AG08396 (cell line): Measurements from ENCODE around the gene NR3C1.
"Not testable (repeated sequence)": the region's sequence is repeated elsewhere in the genome, so short reads cannot be mapped to it uniquely, and the experiment has no call there.

Experiments
- DNase-seq: peaks from one replicate; pipeline ENCODE4 v3.0.0; 2012; ENCODE audit warnings: low spot score, mixed read lengths

NR3C1 gene

GRCh38 chr5:143337946-143338345 is 65.5 kb downstream of the NR3C1 start:
- DNase-seq = no peak

- no peak for DNase-seq
Measured at GRCh38 chr5:143336485-143336884, 67.0 kb downstream of the NR3C1 start.

GRCh38 chr5:143334903-143335302 is 68.6 kb downstream of the NR3C1 start:
- no peak for DNase-seq

DNA sequence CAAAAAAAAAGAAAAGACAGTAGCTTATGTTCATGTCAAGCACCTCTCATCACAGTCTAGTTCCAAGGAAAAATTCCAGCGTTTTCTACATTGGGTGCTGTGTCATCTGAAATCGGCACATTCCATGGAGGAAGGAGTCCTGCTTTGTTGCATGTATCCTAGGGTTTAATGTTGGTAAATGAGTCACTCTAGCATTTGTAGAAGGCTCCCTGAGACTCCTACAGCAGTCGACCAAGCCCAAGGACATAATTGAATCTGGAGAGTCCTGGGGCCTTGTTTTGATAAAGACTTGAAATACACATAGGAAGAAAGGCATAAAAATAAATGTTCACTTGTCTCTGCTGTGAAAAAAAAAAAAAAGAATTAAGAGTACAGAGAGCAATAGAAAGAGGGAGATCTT is 69.1 kb downstream of the NR3C1 start:
- not testable (repeated sequence) for DNase-seq

- DNase-seq = no peak
Measured at GRCh38 chr5:143331956-143332355, 71.5 kb downstream of the NR3C1 start.

DNA sequence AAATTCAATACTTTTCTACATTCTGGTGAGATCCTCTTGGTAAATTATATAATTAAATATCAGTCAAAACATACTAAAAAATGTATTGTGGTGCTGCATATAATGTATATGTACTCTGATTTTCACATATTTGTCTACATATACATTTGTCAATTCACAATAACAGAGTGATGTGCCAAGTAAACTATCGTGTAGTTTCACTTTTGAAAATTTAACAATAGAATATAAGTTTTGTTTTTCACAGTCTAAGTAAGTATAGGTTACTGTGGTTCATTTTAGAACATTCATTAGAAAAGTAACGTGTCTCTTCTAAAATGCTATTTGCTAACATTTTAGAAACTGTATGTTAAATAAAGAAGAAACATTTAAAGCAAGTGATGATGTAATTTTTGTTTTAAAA is 73.6 kb downstream of the NR3C1 start:
- DNase-seq = no peak

- no peak for DNase-seq
Measured at GRCh38 chr5:143328589-143329220, 74.8 kb downstream of the NR3C1 start.

- not testable (repeated sequence) for DNase-seq
Measured at GRCh38 chr5:143325086-143325485, 78.4 kb downstream of the NR3C1 start.

DNA sequence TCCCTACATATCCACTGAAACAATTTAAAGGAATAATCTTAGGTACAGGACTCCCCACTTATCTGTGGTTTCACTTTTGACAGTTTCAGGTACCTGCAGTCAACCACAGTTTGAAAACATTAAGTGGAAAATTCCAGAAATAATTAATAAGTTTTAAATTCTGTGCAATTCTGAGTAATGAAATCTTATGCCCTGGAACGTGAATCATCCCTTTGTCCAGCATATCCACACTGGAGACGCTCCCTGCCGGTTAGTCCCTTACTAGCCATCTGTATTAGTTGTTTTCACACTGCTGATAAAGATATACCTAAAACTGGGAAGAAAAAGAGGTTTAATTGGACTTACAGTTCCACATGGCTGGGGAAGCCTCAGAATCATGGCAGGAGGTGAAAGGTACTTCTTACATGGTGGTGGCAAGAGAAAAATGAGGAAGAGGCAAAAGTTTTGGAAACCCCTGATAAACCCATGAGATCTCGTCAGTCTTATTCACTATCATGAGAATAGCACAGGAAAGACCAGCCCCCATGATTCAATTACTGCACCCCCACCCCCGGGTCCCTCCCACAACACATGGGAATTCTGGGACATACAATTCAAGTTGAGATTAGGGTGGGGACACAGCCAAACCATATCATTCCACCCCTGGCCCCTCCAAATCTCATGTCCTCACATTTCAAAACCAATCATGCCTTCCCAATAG is 80.4 kb downstream of the NR3C1 start:
- not testable (repeated sequence) for DNase-seq

- no peak for DNase-seq
Measured at GRCh38 chr5:143322176-143322575, 81.3 kb downstream of the NR3C1 start.

GRCh38 chr5:143319437-143320227 is 83.9 kb downstream of the NR3C1 start:
- no peak for DNase-seq

DNA sequence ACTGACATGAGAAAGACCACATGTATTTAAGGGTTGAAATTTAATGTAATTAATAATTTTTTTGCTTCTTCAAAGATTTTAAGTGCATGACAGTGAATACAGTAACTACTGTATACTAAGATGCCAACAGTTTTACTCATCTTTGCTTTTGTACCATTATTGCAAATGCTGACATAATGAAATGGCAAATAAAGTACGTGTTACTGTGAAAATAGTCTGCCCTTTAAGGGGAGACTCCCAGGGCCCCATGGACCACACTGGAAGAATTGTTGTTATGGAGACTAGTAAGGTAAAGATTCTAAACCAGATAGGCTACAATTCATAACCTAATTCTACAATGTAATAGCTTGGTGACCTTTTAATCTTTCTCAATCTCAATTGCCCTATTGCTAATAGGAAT is 84.7 kb downstream of the NR3C1 start:
- DNase-seq = no peak

- DNase-seq = no peak
Measured at GRCh38 chr5:143318270-143318669, 85.2 kb downstream of the NR3C1 start.

GRCh38 chr5:143316844-143317631 is 86.4 kb downstream of the NR3C1 start:
- no peak for DNase-seq

GRCh38 chr5:143316337-143316736 is 87.1 kb downstream of the NR3C1 start:
- DNase-seq = no peak

- no peak for DNase-seq
Measured at GRCh38 chr5:143315929-143316328, 87.6 kb downstream of the NR3C1 start.

- DNase-seq = no peak
Measured at GRCh38 chr5:143315214-143315613, 88.3 kb downstream of the NR3C1 start.

GRCh38 chr5:143314659-143315058 is 88.8 kb downstream of the NR3C1 start:
- DNase-seq = peak; percentile 33

- DNase-seq = no peak
Measured at GRCh38 chr5:143314099-143314498, 89.4 kb downstream of the NR3C1 start.

- DNase-seq = no peak
Measured at GRCh38 chr5:143313298-143313852, 90.1 kb downstream of the NR3C1 start.

- DNase-seq = no peak
Measured at GRCh38 chr5:143312822-143313221, 90.7 kb downstream of the NR3C1 start.

DNA sequence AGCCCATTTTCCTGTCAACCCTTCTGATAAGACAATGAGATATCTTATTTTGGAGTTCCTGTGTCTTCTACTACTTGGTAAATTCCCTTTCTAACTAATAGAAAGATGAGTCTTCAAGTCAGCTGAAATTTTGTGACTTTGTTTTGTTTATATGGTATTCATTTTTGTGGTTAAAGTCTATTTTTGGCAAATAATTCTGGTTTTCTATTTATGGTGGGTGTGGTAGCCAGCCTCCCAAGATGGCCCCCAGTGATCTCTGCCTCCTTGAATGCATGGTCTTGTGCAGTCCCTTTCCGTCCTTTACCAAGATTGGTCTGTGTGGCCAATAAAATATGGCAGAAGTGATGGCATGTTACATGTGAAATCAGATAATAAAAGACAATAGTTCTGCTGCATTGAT is 91.5 kb downstream of the NR3C1 start:
- no peak for DNase-seq
